GM18951 (cell line): ENCODE measurements around the gene PPA2.

Experiments used
- POLR2A ChIP-seq: IDR thresholded peaks from 4 replicates; pipeline ENCODE4 v1.6.1; 2011; ENCODE audit warnings: mild to moderate bottlenecking; ENCODE audit not compliant: insufficient read length, insufficient read depth; ENCODE audit errors: extremely low read depth
- in situ Hi-C: fragments of 300-500 bp; cut with MboI; formaldehyde crosslinking; loops from one replicate; pipeline ENCODE4 v1.12.0; 2022; ENCODE audit warnings: low sequenced_read_pairs, mixed read lengths, inconsistent platforms; ENCODE audit not compliant: unreplicated experiment

Gene PPA2

DNA sequence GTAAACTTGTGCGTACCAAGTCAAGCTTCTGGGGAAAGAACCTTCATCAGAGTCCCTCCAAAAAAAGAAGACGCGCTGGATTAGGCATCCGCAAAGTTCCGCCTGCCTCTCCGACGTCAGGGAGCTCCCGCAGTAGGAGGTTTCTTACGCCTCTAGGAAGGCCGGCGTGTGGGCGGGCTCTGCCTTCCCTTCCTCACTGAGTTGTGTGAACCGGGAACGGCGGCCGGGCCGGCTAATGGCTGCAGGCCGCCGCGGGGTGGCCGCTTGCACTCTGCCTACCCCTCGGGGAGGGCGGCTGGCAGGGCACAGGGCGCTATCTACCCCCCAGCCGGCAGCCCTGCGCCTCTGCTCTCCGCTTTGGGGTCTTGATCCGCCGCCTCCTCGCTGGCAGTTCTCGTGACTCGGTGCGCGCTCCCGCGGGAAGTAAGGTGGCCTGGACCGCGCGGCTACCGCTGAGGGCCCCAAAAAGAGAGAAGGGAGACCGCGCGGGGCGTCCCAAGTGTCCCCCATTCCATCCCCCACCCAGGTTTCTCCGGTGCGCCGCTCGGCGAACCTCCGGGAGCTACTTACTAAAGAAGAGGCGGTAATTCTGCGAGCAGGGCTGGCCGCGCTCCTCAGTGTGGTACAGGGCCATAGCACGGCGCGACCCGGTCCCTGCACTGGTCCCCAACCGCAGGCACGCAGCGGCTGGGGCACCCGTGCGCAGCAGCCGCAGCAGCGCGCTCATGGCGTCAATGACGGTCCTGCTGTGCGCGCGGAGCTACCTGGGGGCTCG is at the start of gene PPA2:
Gene PPA2 (minus strand): TSS at position 739 of the 775 bp plus-strand sequence. CDS start 12 bp downstream, at position 727.
- TF ChIP-seq POLR2A = peak; percentile 80
- in situ Hi-C loops = loop anchor here (25.0 kb wide), 2 partner anchors 561 to 961 kb away; no protein-coding TSS in a partner anchor

DNA sequence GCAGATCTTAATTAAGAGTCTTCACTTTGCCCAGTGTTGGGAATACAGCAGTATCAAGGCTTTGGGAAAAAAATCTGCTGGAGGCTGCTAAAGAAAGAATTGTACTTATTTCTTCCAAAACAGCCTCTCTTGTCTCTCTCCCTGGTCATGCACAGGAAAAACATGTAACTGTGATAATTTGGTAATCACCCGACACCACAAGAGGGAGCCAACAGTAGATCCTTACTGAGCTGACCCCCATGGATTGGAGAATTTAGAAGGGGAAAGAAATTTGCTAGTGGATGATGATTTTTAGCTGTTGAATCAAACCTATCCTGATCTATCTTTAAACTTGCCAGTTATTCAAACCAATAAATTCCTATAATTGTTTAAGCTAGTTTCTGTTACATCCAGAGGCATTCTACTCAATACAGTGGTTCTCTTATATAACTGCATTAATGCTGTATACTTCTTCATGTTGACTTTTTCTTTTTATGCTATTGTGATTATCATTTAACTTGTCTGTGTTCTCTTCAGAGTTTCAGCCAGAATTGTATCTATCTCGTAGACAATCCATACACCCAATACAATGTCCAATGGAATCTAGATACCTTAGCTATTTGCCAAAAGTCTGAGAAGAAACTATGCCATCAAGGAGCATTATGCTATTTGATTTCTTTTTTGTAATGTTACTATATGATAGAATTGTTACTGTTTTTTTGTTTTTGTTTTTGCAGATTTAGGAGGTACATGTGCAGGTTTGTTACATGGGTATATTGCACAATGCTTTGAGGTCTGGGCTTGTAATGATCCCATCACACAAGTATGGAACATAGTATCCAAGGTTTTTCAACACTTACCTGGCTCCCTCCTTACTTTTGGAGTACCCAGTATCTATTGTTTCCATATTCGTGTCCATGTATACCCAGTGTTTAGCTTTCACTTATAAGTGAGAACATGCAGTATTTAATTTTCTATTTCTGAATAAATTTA is 47.2 kb upstream of the PPA2 start:
- in situ Hi-C loops = loop anchor here (25.0 kb wide), 1 partner anchor 191 kb away; the partner anchor contains the start of genes GSTCD and INTS12
- no peak for TF ChIP-seq POLR2A

DNA sequence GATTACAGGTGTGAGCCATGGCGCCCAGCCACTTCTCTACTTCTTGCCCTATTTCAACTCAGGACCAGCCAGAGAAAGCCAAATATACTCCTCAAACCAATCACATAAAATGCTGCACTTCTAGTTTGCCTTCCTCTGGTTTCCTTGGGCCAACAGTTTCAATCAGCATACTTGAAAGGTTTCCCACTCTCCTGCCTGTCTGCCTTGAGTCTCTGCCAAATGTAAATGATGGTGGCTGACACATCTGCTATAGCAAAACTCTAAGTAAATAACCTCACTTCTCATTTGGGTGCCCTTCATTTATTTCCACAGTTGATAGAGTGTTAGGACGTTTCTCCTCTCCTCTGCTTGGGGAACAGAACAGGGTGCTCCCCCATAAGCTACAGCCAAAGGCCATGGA is 36.4 kb upstream of the PPA2 start:
- in situ Hi-C loops = loop anchor here (25.0 kb wide), 1 partner anchor 202 kb away; the partner anchor contains the start of genes GSTCD and INTS12
- no peak for TF ChIP-seq POLR2A

DNA sequence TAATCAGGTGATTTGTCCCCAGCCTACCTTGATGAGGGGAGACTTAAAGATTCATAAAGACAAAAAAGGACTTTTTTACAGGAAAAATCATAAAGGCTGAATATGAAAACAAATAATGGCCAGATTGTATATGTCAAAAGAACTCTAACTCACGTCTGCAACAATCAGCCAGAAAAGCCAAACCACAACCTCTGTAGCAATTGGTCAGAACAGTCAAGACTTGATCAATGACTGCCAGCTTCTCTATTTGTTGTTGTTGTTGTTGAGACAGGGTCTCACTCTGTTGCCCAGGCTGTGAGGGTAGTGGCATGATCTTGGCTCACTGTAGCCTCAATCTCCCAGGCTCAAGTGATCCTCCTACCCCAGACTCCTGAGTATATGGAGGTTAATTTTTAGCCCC is 35.9 kb upstream of the PPA2 start:
- TF ChIP-seq POLR2A = no peak
- in situ Hi-C loops = loop anchor here (25.0 kb wide), 1 partner anchor 203 kb away; the partner anchor contains the start of genes GSTCD and INTS12

DNA sequence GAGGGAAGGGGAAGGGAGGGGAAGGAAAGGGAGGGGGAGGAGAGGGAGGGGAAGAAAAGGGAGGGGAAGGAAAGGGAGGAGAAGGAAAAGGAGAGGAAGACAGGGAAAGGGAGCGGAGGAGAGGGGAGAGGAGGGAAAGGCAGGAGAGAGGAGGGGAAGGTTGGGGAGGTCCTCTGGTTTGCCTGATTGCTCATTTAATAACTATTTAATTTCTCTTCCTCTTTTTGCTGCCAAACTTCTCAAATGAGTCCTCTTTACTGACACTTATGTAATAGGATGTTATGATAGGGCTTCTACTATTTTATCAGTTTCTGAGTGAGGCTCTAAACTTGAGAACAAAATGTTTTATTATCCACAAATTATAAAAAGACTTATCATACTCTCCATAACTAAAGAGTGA is 35.4 kb upstream of the PPA2 start:
- TF ChIP-seq POLR2A = no peak
- in situ Hi-C loops = loop anchor here (25.0 kb wide), 1 partner anchor 203 kb away; the partner anchor contains the start of genes GSTCD and INTS12

DNA sequence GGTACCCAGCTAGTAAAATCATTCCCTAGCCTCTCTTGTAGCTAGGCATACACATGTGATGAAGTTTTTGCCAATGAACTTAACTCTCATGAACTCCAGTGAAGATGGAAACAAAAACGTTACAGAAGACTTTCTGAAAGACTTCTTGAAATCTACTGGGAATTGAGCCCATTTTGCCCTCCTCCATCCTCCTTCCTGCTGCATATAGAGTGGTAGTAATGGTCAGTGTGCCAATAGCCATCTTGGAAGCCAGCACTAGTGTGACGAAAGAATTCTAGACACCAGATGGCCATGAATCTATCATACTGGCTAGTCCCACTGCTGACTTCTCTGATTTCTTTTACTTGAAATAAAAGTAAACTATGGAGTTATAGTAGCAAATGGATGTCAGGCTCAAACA is 30.9 kb upstream of the PPA2 start:
- no peak for TF ChIP-seq POLR2A
- in situ Hi-C loops = loop anchor here (25.0 kb wide), 1 partner anchor 208 kb away; the partner anchor contains the start of genes GSTCD and INTS12

DNA sequence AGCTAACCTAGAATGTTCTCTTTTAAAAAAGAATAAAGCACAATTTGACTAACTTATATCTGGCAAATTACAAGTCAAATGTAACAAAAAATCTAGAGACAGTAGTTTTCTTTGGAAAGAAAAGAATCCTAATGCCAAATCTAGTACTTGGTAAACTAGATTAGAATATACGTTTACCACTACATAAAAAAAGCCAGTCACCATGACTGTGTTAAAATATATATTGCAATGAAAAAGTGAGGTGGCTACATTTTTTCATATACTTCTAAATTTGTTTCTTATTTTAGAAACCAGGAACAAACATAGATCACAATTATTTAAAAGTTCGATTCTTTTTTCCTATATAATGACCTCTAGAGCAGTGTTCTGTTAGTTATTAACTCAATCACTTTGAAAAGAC is 29.6 kb upstream of the PPA2 start:
- in situ Hi-C loops = loop anchor here (25.0 kb wide), 1 partner anchor 209 kb away; the partner anchor contains the start of genes GSTCD and INTS12
- no peak for TF ChIP-seq POLR2A

DNA sequence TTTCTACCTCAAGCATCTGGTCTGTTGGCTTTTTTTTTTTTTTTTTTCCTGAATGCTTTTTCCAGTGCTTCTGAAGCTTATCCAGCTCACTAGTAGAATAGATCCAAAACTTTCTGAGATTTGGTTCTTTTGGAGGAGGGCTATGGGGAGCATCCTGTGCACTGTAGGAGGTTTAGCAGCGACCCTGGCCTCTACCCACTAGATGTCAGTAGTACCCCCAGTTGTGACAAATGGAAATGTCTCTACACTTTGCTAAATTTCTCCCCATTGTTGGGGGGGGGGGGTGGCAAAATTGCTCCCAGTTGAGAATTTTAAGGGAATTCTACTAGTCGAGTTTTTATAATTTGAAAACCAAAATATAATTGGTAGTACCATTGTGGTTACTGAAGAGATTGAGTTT is 23.0 kb upstream of the PPA2 start:
- in situ Hi-C loops = no loop called here
- TF ChIP-seq POLR2A = no peak

DNA sequence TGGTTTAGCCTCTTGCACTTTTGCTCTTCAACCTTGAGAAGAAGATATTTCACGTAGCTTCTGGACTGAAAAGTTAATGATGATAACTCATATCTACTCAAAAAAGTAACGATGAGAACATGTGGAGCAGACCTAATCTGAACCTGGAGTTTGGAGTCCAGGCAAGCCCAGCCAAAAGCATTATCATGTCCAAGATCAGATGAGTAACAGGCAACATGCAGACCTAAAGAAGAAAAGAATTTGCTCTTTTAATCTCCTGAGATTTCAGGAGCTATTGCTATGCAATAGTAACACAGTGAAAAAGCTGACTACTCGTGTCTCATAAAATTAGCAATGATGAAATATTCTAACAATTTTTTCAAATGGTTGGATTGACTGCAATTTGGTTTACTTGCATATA is 21.8 kb upstream of the PPA2 start:
- in situ Hi-C loops = no loop called here
- TF ChIP-seq POLR2A = no peak

DNA sequence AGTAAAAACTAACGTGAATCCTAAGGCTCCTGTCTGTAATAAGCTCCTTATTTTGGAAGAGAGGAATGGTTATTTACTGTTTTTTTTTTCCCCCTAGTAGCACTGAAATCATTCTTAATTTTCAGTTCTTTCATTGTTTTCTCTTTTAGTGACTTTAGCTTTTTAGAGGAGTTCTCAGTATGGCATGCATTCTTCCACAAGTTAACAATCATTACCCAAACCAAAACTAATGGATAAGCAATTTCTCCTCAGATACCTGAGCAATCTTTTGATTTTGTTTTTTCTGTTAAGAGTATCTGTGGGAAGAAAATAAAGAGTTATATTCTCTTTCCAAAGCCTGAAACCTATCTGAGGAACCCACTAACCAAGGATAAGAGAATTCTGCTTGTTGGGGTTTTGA is 16.7 kb upstream of the PPA2 start:
- in situ Hi-C loops = no loop called here

DNA sequence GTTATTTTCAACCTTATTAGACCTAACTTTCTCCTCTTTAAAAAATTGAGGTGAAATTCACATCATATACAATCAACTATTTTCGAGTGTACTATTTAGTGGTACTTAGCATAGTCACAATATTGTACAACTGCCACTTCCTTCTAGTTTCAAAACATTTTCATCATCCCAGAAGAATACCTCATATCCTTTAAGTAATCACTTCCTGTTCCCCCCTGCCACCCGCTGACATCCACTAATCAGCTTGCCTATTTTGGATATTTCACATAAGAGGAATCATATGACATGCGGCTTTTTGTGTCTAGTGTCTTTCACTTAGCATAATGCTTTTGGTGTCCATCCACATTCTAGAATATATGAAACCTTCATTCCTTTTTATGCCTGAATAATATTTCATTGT is 10.0 kb upstream of the PPA2 start:
- in situ Hi-C loops = no loop called here
- no peak for TF ChIP-seq POLR2A

More for the DNA sequence above, 16.7 kb upstream of the PPA2 start:
- no peak for TF ChIP-seq POLR2A

DNA sequence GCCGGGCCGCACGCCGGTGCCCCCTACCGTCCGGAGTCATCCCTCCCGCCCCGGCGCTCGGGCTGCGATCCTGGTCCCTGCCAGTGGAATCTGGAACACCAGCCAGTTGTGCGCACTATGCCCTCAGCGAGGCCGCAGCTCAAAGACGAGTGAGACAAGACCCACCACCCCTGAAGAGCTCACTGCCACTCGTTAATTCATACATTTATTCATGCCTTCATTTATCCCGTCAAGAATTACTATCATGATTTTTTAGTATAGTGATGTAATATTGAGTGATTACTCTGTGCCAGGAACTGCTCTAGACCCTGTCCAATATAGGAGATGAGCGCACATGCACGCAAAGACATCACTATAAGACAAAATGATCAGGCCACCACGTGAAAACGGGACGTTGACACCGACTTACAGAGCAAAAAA is 247 bp upstream of the PPA2 start:
- in situ Hi-C loops = loop anchor here (25.0 kb wide), 2 partner anchors 562 to 962 kb away; no protein-coding TSS in a partner anchor

DNA sequence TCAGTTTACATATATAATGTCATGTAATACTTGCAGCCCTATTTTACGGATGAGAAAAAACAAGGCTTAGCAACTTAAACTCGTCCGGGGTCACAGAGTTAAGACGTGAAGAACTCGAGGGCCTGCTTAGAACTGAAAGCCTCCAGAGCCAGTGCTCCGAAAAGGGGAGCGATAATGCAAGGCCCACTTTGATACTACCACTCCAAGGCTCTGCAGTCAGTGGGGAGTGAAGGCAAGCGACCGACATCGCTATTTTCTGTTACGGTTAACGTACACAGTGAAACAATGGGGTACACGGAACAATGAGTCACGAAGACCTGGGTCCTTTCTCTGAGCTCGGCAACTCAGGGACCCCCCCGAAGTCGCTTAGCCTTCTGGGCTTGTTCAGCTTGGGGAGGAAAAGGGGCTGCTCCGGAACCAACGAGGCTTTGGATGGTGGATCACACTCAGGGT is 965 bp downstream of the PPA2 start:
- in situ Hi-C loops = loop anchor here (25.0 kb wide), 2 partner anchors 561 to 961 kb away; no protein-coding TSS in a partner anchor
- no peak for TF ChIP-seq POLR2A

More for the DNA sequence above, 247 bp upstream of the PPA2 start:
- no peak for TF ChIP-seq POLR2A
